ENCODE measurements around the gene ROBO1. TPM values are rescaled to one million over a fixed set of nuclear protein-coding genes. Genes with fewer than 3 reads are reported as not detected.

Gene ROBO1
- total RNA-seq, 1 donor from 2014 or later = 169 TPM

GRCh38 chr3:79424811-79425210 lies 343.0 kb downstream of the ROBO1 start:
- DNase-seq (ENCODE audit: low spot score) = no peak
- H3K4me3 ChIP-seq = no peak overlapping the region
- H3K4me2 ChIP-seq = no peak overlapping the region
- no peaks in the 10 kb centered on the region for H3F3A ChIP-seq (ENCODE audit: low read depth)
- no peak overlapping the region for H3K9ac ChIP-seq
- no peaks in the 10 kb centered on the region for H3K9me3 Mint-ChIP-seq
- H3K4me1 Mint-ChIP-seq = no peaks in the 10 kb centered on the region
- no peaks in the 10 kb centered on the region for H3K36me3 Mint-ChIP-seq
- no peaks in the 10 kb centered on the region for H3K36me3 ChIP-seq
- no peaks in the 10 kb centered on the region for H3K4me1 ChIP-seq
- H3K79me2 ChIP-seq (ENCODE audit: low read depth) = no peaks in the 10 kb centered on the region
- H4K20me1 ChIP-seq (ENCODE audit: low read depth) = no peaks in the 10 kb centered on the region
- H3K4me3 Mint-ChIP-seq = no peak overlapping the region
- TF ChIP-seq CTCF (IDR thresholded peaks at IDR 0.05) = no peak
- no peaks in the 10 kb centered on the region for H3K27me3 ChIP-seq
- no peak overlapping the region for H2AFZ ChIP-seq (replicated peaks)
- no peak overlapping the region for H3K27ac ChIP-seq
- H3K9me3 ChIP-seq (ENCODE audit: low read depth) = no peaks in the 10 kb centered on the region
- peaks cover 2% of the 10 kb centered on the region for H3K27me3 Mint-ChIP-seq (ENCODE audit: insufficient read depth, low read depth)
- H3K27ac Mint-ChIP-seq = no peak overlapping the region

GRCh38 chr3:79423417-79423816 lies 344.4 kb downstream of the ROBO1 start:
- Histone ChIP-seq H3K9ac (no peak overlapping the region), H3K36me3 (no peaks in the 10 kb centered on the region), H3K4me1 (no peaks in the 10 kb centered on the region), H3K79me2 (ENCODE audit: low read depth) (no peaks in the 10 kb centered on the region), H3K27ac (no peak overlapping the region), H4K20me1 (ENCODE audit: low read depth) (no peaks in the 10 kb centered on the region), H3F3A (ENCODE audit: low read depth) (no peaks in the 10 kb centered on the region), H3K4me2 (no peak overlapping the region), H3K4me3 (no peak overlapping the region), H2AFZ (replicated peaks) (no peak overlapping the region), H3K27me3 (no peaks in the 10 kb centered on the region), H3K9me3 (ENCODE audit: low read depth) (no peaks in the 10 kb centered on the region)
- H3K36me3 Mint-ChIP-seq = no peaks in the 10 kb centered on the region
- no peaks in the 10 kb centered on the region for H3K4me1 Mint-ChIP-seq
- H3K27ac Mint-ChIP-seq = no peak overlapping the region
- H3K27me3 Mint-ChIP-seq (ENCODE audit: insufficient read depth, low read depth) = peaks cover 2% of the 10 kb centered on the region
- no peak for TF ChIP-seq EZH2phosphoT487 (IDR thresholded peaks at IDR 0.05)
- no peak for TF ChIP-seq CTCF (IDR thresholded peaks at IDR 0.05)
- no peak for TF ChIP-seq EZH2 (IDR thresholded peaks at IDR 0.05)
- H3K9me3 Mint-ChIP-seq = no peaks in the 10 kb centered on the region
- no peak overlapping the region for H3K4me3 Mint-ChIP-seq
- no peak for DNase-seq (ENCODE audit: low spot score)

- Histone ChIP-seq H3F3A (ENCODE audit: low read depth) (no peaks in the 10 kb centered on the region), H3K9me3 (ENCODE audit: low read depth) (no peaks in the 10 kb centered on the region), H4K20me1 (ENCODE audit: low read depth) (no peaks in the 10 kb centered on the region), H2AFZ (replicated peaks) (no peak overlapping the region), H3K79me2 (ENCODE audit: low read depth) (no peaks in the 10 kb centered on the region), H3K4me3 (no peak overlapping the region), H3K4me2 (no peak overlapping the region), H3K36me3 (no peaks in the 10 kb centered on the region), H3K9ac (no peak overlapping the region), H3K27me3 (no peaks in the 10 kb centered on the region), H3K27ac (no peak overlapping the region), H3K4me1 (no peaks in the 10 kb centered on the region)
- peaks cover 2% of the 10 kb centered on the region for H3K27me3 Mint-ChIP-seq (ENCODE audit: insufficient read depth, low read depth)
- TF ChIP-seq CTCF (IDR thresholded peaks at IDR 0.05) (no peak), EZH2 (IDR thresholded peaks at IDR 0.05) (no peak), EZH2phosphoT487 (IDR thresholded peaks at IDR 0.05) (no peak)
- no peaks in the 10 kb centered on the region for H3K9me3 Mint-ChIP-seq
- DNase-seq (ENCODE audit: low spot score) = no peak
- no peak overlapping the region for H3K4me3 Mint-ChIP-seq
- no peak overlapping the region for H3K27ac Mint-ChIP-seq
- no peaks in the 10 kb centered on the region for H3K4me1 Mint-ChIP-seq
- no peaks in the 10 kb centered on the region for H3K36me3 Mint-ChIP-seq
Observed at GRCh38 chr3:79421273-79421672, 346.5 kb downstream of the ROBO1 start.
